Mucosa of stomach (tissue), 1 donor: ENCODE data around the gene PCDHB1.

Experiments
- H3K27me3 ChIP-seq: one replicate; pipeline ENCODE4 v1.7.0; 2013; ENCODE audit warnings: mild to moderate bottlenecking, low read length; ENCODE audit not compliant: control insufficient read depth, insufficient read depth
- H3K36me3 ChIP-seq: one replicate; pipeline ENCODE4 v1.7.0; 2013; ENCODE audit warnings: low read length; ENCODE audit not compliant: control insufficient read depth, insufficient read depth
- H3K4me1 ChIP-seq: one replicate; pipeline ENCODE4 v1.7.0; 2013; ENCODE audit warnings: mild to moderate bottlenecking, low read length; ENCODE audit not compliant: control insufficient read depth, insufficient read depth
- H3K4me3 ChIP-seq: one replicate; pipeline ENCODE4 v1.7.0; 2013; ENCODE audit warnings: low read length
- H3K9ac ChIP-seq: one replicate; pipeline ENCODE4 v1.7.0; 2013; ENCODE audit warnings: mild to moderate bottlenecking, low read length, moderate library complexity
- H3K9me3 ChIP-seq: one replicate; pipeline ENCODE4 v1.7.0; 2013; ENCODE audit warnings: mild to moderate bottlenecking, low read length, moderate library complexity; ENCODE audit not compliant: control insufficient read depth
- donor health status: Pancreatic carcinoma.

PCDHB1 gene, protein sequence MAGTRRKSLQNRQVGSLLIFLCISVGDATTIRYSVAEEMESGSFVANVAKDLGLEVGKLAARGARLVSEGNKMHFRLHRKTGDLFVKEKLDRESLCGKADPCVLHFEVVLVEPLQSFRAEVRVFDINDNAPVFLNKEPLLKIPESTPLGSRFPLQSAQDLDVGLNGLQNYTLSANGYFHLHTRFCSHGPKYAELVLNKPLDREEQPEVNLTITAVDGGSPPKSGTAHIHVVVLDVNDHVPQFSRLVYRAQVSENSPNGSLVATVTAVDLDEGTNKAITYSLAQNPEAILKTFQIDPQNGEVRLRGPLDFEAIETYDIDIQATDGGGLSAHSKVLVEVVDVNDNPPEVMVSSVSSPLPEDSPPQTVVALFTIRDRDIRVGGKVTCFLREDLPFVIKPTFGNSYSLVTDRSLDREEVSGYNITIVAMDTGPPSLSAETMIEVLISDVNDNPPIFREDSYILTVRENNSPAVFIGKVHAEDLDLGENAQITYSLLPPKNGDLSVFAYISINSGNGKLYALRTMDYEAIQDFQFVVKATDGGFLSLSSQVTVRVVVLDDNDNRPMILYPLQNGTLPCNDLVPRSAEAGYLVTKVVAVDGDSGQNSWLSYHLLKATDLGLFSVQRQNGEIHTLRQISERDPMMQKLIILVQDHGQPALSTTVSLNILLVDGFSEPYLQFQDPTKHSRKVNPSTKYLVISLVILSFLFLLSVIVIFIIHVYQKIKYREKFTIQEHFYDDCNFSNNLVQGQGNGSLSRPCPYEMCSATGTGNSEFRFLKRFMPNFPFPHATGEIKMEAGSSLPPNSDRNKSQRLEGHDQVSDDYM

DNA sequence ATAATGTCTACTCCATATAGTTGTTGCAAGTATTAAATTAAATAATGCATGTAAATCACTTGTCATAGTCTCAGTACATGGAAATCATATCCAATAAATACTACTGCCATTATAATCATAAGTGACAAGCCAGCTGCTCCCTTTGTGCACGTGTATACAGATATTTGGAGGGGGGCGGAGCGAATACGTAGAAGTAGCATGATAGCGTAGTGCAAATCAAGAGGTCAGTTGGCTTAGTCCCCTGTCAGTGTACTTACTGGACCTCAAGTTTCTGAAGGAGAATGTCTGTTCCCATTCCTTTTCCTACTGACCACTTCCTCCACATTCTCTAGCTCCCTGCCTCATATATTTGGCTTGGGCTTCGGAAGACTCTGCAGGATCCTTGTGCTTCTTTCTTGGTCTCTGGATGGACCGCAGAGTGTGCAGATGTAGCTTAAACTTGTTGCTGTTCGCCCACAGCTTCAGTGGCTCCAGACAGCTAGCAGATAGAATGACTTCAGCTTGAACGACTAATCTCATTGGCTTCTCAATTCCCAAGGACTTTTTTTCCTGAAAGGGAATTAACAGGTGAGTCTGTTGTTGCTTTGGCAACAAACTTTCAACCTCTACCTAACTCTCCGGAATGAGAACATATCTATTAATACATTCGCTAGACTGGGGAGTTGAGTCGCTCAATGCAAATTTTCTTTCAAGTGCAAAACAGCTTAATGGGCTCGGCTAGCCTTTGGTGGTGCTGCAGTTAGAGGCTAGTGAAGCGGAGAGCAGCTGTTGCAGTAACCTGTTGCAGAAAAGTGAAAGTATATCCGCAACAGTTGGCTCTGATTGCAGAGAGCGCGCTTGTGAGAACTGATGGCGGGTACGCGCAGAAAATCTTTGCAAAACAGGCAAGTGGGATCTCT lies at the start of gene PCDHB1:
Gene PCDHB1 (plus strand): TSS at position 753 of the 899 bp plus-strand sequence. CDS start 97 bp downstream, at position 850.
- Histone ChIP-seq H3K27me3 (no peaks in the 10 kb centered on the region), H3K36me3 (no peaks in the 10 kb centered on the region), H3K4me3 (peak within 1 kb of the TSS; percentile 10), H3K4me1 (no peaks in the 10 kb centered on the region), H3K9ac (no peak within 1 kb of the TSS), H3K9me3 (no peaks in the 10 kb centered on the region)

DNA sequence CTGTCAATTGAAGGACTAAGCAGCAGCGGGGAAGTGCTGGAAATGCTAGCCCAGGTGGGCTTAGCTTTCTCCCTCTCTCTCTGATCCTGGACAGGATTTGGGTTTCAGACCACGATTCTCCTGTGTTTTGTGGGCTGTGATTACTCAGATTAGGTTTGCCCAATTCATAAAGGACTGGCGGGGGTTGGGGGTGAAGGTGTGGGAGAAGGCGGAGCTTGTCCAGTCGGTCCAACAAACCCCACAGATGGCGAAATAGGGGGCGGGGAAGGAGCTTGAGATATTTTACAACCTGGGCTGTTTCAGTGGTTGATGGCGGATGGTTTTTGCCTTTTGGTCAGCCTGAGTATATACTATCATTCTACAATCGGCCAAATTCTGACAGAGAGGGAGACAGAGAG lies 49.7 kb upstream of the PCDHB1 start:
- Histone ChIP-seq H3K36me3 (no peaks in the 10 kb centered on the region), H3K4me3 (no peak overlapping the region), H3K27me3 (no peaks in the 10 kb centered on the region), H3K9me3 (no peaks in the 10 kb centered on the region), H3K4me1 (peaks cover 4% of the 10 kb centered on the region), H3K9ac (no peak overlapping the region)

DNA sequence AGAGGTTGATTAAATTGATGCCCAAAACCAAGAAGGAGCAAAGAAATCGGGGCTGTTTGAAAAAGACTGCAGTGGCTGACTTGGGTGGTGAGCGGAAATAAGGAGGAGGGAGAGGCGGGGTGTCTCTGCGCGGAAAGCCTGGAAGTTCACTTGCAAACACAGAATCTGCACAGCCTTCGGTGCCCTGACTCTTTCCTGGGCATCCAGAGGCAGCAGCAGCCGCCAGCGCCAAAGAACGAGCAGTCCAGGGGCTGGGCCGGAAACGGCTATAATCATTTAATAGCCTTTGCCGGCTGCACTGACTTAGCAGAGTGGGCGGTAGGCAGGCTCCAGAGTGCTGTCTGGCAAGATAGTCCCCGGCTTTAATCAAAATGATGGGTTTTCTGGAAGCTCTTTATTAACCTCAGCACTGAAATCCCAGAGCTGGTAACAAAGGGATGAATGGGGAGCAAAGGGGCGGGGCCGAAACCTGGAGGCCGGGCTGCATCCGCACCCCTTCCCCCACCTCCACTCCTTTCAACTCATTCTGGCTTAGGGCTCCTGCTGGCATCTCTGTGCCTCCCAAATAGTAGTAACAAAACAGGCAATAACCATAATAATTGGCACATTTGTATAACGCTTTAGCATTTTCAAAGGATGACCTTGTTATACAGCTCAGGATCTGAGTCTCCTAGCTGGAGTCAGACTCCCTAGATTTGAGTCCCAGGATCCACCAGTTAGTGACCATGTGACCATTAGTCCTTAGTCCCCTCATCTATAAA lies 49.1 kb upstream of the PCDHB1 start:
- no peaks in the 10 kb centered on the region for H3K27me3 ChIP-seq
- no peak overlapping the region for H3K9ac ChIP-seq
- peaks cover 4% of the 10 kb centered on the region for H3K4me1 ChIP-seq
- no peaks in the 10 kb centered on the region for H3K36me3 ChIP-seq
- H3K9me3 ChIP-seq = no peaks in the 10 kb centered on the region
- no peak overlapping the region for H3K4me3 ChIP-seq

DNA sequence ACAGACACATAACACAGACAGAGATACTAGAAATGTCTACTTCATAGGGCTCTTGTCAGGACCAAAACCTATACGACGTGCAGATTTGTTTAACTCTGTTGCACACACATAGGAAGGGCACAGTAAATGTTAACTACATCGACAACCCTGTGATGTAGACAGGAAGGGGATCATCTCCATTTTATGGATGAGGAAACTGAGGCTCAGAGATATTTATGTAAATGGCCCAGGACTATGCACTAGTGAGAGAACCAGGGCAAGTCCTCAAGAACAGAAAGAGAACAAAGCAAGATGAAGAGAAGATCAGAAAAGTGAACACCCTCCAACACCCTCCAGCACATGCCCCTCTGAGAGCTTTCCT lies 48.6 kb upstream of the PCDHB1 start:
- no peak overlapping the region for H3K9ac ChIP-seq
- peaks cover 4% of the 10 kb centered on the region for H3K4me1 ChIP-seq
- no peaks in the 10 kb centered on the region for H3K27me3 ChIP-seq
- no peaks in the 10 kb centered on the region for H3K36me3 ChIP-seq
- no peak overlapping the region for H3K4me3 ChIP-seq
- no peaks in the 10 kb centered on the region for H3K9me3 ChIP-seq

DNA sequence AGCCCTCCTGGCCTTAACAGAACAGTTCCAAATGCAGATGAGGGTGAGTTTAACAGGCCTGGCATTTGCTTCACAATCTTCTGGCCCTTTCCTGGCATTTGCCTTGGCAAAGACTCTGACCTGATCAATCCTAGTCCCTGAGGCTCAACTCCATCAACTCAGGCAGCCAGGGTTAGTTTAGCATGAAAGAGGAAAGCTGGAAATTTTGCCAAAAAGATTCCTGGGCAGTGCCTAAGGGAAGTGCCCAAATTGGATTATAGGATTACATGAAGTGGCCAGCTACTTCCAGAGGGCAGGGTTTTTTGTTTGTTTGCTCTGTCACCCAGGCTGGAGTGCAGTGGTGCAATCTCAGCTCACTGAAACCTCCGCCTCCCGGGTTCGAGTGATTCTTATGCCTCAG lies 48.1 kb upstream of the PCDHB1 start:
- Histone ChIP-seq H3K9ac (no peak overlapping the region), H3K4me3 (no peak overlapping the region), H3K36me3 (no peaks in the 10 kb centered on the region), H3K9me3 (no peaks in the 10 kb centered on the region), H3K27me3 (no peaks in the 10 kb centered on the region), H3K4me1 (peaks cover 4% of the 10 kb centered on the region)

DNA sequence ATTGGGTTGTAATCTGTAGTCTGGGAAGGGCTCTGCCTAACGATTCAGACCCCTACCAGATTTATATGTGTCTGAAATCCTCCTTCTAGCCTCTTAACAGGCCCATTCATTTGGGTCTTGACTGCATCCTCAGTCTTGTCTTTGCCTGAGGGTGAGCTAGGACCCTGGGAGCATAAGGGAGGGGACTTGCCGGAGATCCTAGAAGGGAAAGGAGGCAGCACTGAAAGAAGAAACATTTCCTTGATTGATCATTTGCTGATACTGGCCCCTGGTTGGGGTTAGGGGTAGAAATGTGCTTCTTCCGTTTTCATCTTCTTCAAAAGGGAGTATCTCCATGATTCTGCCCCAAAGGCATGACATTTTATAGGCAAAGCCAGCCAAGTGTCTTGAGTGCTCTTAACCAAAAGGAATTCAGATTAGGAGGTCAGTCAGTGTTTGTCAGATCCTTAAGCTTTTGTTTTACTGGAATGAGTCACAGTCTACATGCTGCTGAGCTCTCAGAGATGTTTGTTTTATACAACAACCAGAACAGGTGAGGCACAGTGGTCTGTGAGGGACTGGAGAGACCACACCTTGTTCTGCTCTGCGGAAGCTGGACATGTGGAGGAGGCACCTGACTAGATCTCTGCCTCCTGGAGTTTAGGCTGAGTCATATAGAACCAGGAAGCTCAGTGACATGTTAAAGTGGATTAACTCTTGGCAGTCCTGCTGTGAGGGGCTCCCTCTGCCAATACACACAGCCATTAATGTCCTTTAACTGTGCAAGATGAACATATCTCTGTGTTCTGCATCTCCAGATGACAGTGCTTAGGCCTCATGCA lies 47.2 kb upstream of the PCDHB1 start:
- Histone ChIP-seq H3K4me3 (no peak overlapping the region), H3K9ac (no peak overlapping the region), H3K9me3 (no peaks in the 10 kb centered on the region), H3K4me1 (peaks cover 4% of the 10 kb centered on the region), H3K27me3 (no peaks in the 10 kb centered on the region), H3K36me3 (no peaks in the 10 kb centered on the region)

DNA sequence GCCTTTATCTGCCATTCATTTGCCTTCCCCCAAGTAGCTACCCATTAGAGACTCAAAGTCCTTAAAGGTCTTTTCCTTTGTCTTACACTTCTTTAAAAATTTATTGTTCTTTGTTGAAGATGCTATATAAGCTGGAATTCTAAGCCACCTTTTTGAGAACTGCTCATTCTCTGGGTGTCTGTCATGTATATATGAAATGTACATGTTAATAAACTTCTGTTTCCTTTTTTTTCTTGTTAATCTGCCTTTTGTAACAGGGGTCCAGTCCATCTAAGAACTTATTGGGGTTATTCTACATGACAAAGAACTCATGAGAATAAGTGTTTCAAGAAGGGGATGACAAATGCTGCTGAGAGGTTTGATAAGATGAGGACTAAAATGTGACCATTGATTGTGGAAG lies 43.4 kb upstream of the PCDHB1 start:
- H3K9ac ChIP-seq = no peak overlapping the region
- no peaks in the 10 kb centered on the region for H3K27me3 ChIP-seq
- no peaks in the 10 kb centered on the region for H3K9me3 ChIP-seq
- no peak overlapping the region for H3K4me3 ChIP-seq
- no peaks in the 10 kb centered on the region for H3K4me1 ChIP-seq
- no peaks in the 10 kb centered on the region for H3K36me3 ChIP-seq

DNA sequence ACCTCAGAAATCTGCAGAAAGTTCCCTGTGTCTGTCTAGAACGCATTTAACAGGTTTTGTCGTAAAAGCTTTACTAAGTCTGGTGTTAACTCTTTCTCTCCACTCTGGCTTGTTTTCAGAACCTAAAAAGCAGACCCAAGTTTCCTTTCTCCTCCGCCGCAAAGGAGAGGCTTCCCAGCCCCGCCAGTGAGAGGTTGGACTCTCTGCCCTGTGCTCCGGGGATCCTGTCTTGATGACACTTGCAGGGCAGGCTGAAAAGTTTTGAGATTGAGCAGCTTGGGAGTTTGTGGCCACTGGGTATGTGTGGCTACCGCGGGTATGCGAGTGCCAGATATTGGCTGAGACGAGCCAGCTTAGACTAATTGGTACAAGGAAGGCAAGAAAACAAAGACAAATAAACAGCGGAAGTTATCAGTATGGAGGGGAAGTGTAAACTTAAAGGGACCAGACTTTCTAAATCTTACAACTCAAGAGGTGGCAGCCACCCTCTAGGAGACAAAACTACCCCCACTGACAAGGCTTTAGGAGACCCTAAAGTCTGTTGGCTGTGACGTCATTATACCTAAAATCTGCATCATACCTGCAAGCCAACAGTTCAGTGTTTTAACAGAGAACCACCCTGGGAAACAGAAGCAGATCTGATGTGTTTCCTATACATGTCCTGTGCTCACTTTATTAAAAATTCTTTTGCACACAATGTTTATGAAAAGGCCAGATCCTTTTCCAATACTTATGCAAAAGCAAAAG lies 41.0 kb upstream of the PCDHB1 start:
- Histone ChIP-seq H3K27me3 (no peaks in the 10 kb centered on the region), H3K4me3 (no peak overlapping the region), H3K36me3 (no peaks in the 10 kb centered on the region), H3K4me1 (no peaks in the 10 kb centered on the region), H3K9me3 (no peaks in the 10 kb centered on the region), H3K9ac (no peak overlapping the region)

DNA sequence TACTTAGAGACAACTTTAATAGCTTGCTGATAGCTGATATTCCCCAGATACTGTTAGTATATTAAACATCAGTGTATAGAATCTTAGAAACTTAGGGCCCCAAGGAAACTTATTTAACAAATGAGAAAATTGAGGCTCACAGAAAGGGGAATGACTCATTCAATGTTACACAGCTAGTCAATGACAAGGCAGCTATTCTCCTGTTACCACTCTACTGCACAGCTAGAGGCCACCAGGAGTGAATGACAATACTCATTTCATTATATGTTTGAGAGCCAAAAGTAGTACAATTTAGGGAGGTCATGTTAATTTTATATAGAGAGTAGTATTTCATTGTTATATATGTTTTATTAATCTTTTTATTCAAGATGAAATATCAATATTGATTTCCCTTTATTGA lies 33.2 kb upstream of the PCDHB1 start:
- Histone ChIP-seq H3K4me3 (no peak overlapping the region), H3K27me3 (no peaks in the 10 kb centered on the region), H3K36me3 (no peaks in the 10 kb centered on the region), H3K4me1 (no peaks in the 10 kb centered on the region), H3K9me3 (no peaks in the 10 kb centered on the region), H3K9ac (no peak overlapping the region)

DNA sequence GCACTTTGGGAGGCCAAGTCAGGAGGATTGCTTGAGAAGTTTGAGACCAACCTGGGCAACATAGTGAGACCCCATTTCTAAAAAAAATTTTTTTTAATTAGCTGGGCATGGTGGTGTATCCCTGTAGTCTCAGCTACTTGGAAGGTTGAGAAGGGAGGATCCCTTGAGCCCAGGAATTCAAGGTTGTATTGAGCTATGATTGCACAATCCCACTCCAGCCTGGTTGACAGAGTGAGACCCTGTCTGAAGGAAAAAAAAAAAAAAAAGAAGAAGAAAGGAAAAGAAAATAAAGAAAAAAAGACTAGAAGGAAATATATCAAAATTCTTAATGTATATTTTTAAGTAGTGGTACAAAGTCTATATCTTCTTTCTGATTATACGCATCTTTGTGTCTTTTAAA lies 28.8 kb upstream of the PCDHB1 start:
- Histone ChIP-seq H3K4me1 (no peaks in the 10 kb centered on the region), H3K36me3 (no peaks in the 10 kb centered on the region), H3K9ac (no peak overlapping the region), H3K27me3 (no peaks in the 10 kb centered on the region), H3K4me3 (no peak overlapping the region), H3K9me3 (no peaks in the 10 kb centered on the region)
